Karpas-422 (cell line): Measurements from ENCODE around the gene NNT. TPM values are rescaled to one million over a fixed set of nuclear protein-coding genes. Genes with fewer than 3 reads are reported as not detected.

Source experiments
- DNase-seq: peaks from one replicate; pipeline ENCODE4 v3.0.0-alpha.2; 2015
- H2AFZ ChIP-seq: fragments of 200-600 bp; sonication (generic); 2 replicates; pipeline ENCODE4 v1.6.1; 2014; ENCODE audit warnings: antibody characterized with exemption, low read length, mixed read lengths
- H3K27ac ChIP-seq: fragments of 200-600 bp; sonication (generic); 2 replicates; pipeline ENCODE4 v1.5.1; 2014; ENCODE audit warnings: mild to moderate bottlenecking, low read length, moderate library complexity
- H3K27me3 ChIP-seq: fragments of 200-600 bp; sonication (generic); 2 replicates; pipeline ENCODE4 v1.6.1; 2014; ENCODE audit warnings: low read length, mixed read lengths
- H3K36me3 ChIP-seq: fragments of 200-600 bp; sonication (generic); 2 replicates; pipeline ENCODE4 v1.6.1; 2014; ENCODE audit warnings: low read length, mixed read lengths; ENCODE audit not compliant: insufficient read depth
- H3K4me1 ChIP-seq: fragments of 200-600 bp; sonication (generic); 2 replicates; pipeline ENCODE4 v1.6.1; 2014; ENCODE audit warnings: mild to moderate bottlenecking, low read length, mixed read lengths
- H3K4me2 ChIP-seq: fragments of 200-600 bp; sonication (generic); 2 replicates; pipeline ENCODE4 v1.6.1; 2014; ENCODE audit warnings: low read length, low read depth, mild to moderate bottlenecking; ENCODE audit not compliant: poor library complexity, severe bottlenecking
- H3K4me3 ChIP-seq: fragments of 200-600 bp; sonication (generic); 2 replicates; pipeline ENCODE4 v1.5.1; 2014; ENCODE audit warnings: mild to moderate bottlenecking, antibody characterized with exemption, low read length, mixed read lengths
- H3K79me2 ChIP-seq: fragments of 200-600 bp; sonication (generic); 2 replicates; pipeline ENCODE4 v1.6.1; 2014; ENCODE audit warnings: mild to moderate bottlenecking, low read length, mixed read lengths
- H3K9ac ChIP-seq: fragments of 200-600 bp; sonication (generic); 2 replicates; pipeline ENCODE4 v1.6.0; 2014; ENCODE audit warnings: low read length
- H3K9me2 ChIP-seq: fragments of 200-600 bp; sonication (generic), shearing (Covaris generic); replicated peaks from 2 replicates; pipeline ENCODE4 v1.6.0; 2014; ENCODE audit warnings: mild to moderate bottlenecking, low read length, moderate library complexity; ENCODE audit not compliant: insufficient read depth
- H3K9me3 ChIP-seq: fragments of 300-700, 200-600 bp; sonication (generic); 2 replicates; pipeline ENCODE4 v1.6.1; 2014; ENCODE audit warnings: low read length, mixed read lengths
- H4K20me1 ChIP-seq: fragments of 200-600 bp; sonication (generic); 2 replicates; pipeline ENCODE4 v1.6.1; 2014; ENCODE audit warnings: mild to moderate bottlenecking, antibody characterized with exemption, low read length, low read depth; ENCODE audit not compliant: insufficient read depth
- total RNA-seq: library from RNA; depleted of rRNA; stranded (reverse); fragments of >200 nt; shearing (Covaris generic); gene quantifications from 2 replicates; pipeline ENCODE4 v1.2.3, GENCODE V29; 2014; ENCODE audit warnings: low replicate concordance

The NNT gene
- total RNA-seq, 1 experiment from 2014 or later, result 96.9 TPM

DNA sequence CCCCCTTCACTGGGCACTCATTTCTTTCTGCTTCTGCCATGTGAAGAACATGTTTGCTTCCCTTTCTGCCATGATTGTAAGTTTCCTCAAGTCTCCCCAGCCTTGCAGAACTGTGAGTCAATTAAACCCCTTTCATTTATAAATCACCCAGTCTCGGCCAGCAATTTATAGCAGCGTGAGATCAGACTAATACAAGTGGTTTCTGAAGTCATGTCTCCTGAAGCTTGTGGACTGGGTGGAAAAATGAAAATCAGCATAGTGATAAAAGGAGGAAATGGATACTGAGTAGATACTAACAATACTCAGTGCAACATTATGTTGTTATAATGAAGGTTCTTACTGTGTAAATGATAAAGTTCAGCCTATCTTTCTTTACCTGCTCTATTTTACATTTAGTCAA lies 35.1 kb downstream of the NNT start:
- Histone ChIP-seq H3K79me2 (peaks cover 88% of the 10 kb centered on the region), H3K4me1 (peaks cover 22% of the 10 kb centered on the region), H3K4me2 (no peak overlapping the region), H3K9me2 (no peaks in the 10 kb centered on the region), H3K27me3 (no peaks in the 10 kb centered on the region), H3K36me3 (peaks cover 38% of the 10 kb centered on the region), H3K4me3 (no peak overlapping the region), H4K20me1 (no peaks in the 10 kb centered on the region), H3K9me3 (no peaks in the 10 kb centered on the region), H3K27ac (no peak overlapping the region), H3K9ac (no peak overlapping the region), H2AFZ (no peak overlapping the region)
- peak; percentile 46 for DNase-seq

DNA sequence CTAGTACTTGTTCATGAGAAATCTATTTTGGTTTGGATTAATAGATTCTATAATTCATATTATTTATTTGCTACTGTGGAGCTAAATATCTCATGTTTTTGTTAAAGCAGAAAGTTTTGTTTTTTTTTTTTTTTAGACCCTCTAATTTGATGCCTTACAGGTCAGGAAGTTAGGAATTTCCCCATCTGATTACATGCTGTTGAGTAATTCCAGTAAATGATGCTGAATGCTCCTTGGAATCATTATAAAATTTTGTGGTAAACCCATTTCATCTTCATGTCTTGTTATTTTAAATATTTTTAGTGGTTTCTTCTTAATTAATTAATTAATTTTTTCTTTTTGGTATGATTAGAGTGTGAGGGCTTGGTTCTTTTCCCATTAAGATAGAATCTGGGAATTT lies 35.6 kb downstream of the NNT start:
- peaks cover 34% of the 10 kb centered on the region for H3K36me3 ChIP-seq
- no peak overlapping the region for H3K4me3 ChIP-seq
- H3K9me2 ChIP-seq, result no peaks in the 10 kb centered on the region
- 0 out of 2 replicates have a peak overlapping the region, but pooled peaks have one; percentile 9 for H3K27ac ChIP-seq
- H3K9me3 ChIP-seq, result no peaks in the 10 kb centered on the region
- no peaks in the 10 kb centered on the region for H4K20me1 ChIP-seq
- no peak for DNase-seq
- no peaks in the 10 kb centered on the region for H3K27me3 ChIP-seq
- no peak overlapping the region for H3K9ac ChIP-seq
- H3K4me1 ChIP-seq, result peaks cover 22% of the 10 kb centered on the region
- H3K79me2 ChIP-seq, result peaks cover 87% of the 10 kb centered on the region
- no peak overlapping the region for H3K4me2 ChIP-seq
- H2AFZ ChIP-seq, result no peak overlapping the region

DNA sequence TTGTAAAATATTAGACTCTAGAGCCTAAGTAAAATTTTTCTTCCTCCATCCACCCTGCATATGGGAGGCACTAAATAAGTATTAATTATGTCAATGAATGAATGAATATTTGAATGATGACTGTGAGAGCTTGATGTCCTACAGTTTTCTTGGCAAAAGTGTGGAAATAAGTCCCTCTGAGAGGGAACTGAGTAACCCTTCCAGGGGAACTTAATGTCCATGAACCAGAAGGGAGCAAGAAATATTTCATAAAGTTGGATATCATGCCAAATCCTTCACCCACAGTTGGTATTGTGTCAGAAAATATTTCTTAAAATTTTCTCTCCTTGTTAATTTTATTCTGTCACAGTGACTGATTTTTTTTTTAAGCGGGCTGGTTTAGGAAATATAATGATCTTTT lies 36.6 kb downstream of the NNT start:
- Histone ChIP-seq H3K4me2 (no peak overlapping the region), H3K4me1 (peaks cover 22% of the 10 kb centered on the region), H2AFZ (no peak overlapping the region), H3K27me3 (no peaks in the 10 kb centered on the region), H3K9ac (no peak overlapping the region), H3K27ac (no peak overlapping the region), H3K9me2 (no peaks in the 10 kb centered on the region), H4K20me1 (no peaks in the 10 kb centered on the region), H3K36me3 (peaks cover 28% of the 10 kb centered on the region), H3K9me3 (no peaks in the 10 kb centered on the region), H3K4me3 (no peak overlapping the region), H3K79me2 (peaks cover 81% of the 10 kb centered on the region)
- DNase-seq, result no peak

DNA sequence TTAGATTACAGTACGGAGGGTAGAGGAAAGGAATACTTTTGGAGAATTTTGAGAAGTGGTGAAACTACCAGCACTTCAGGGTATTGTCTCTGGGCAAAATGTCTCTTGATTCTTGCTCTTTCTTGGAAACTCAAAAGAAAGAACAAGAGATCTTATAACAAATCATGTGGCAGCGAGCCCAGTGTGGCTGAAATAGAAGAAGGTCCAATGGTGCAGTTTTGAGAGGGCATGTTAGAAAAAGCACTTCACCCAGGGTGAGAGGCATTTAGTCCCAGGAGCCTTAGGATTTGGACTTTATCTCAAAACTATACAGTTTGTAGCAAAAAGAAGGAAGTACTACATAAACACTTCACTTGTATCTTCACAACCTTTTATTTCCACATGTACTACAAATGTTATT lies 39.4 kb downstream of the NNT start:
- peaks cover 54% of the 10 kb centered on the region for H3K79me2 ChIP-seq
- no peaks in the 10 kb centered on the region for H3K9me3 ChIP-seq

DNA sequence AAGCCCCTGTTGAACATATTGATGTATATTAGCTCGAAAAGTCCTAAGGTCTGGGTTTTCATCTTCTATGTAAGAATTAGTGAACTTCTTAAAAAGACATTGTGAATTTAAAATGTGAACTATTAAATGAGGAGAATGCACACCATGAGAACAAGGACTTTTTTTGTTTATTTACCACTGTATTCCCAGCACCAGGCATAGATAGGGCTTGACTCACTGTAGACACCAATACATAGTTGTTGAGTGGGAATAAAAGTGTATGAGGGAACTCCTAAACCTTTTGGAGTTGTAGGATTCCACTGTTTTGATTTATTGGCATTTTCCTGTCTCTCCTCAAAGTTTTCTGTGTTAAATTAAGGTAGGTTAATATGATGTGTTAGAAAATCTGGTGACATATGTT lies 40.3 kb downstream of the NNT start:
- Histone ChIP-seq H3K27ac (no peak overlapping the region), H3K9ac (no peak overlapping the region), H3K36me3 (peaks cover 24% of the 10 kb centered on the region; the same call in 1 of the 2 replicates), H3K9me2 (no peaks in the 10 kb centered on the region), H3K9me3 (no peaks in the 10 kb centered on the region), H3K27me3 (no peaks in the 10 kb centered on the region), H3K4me3 (no peak overlapping the region), H3K4me2 (no peak overlapping the region), H3K4me1 (peaks cover 10% of the 10 kb centered on the region), H2AFZ (no peak overlapping the region), H3K79me2 (peaks cover 45% of the 10 kb centered on the region), H4K20me1 (no peaks in the 10 kb centered on the region)
- DNase-seq, result no peak

More for the DNA sequence above, 39.4 kb downstream of the NNT start:
- H3K4me2 ChIP-seq, result no peak overlapping the region
- H3K27ac ChIP-seq, result no peak overlapping the region
- H3K4me3 ChIP-seq, result no peak overlapping the region
- peaks cover 19% of the 10 kb centered on the region for H3K4me1 ChIP-seq
- no peak overlapping the region for H2AFZ ChIP-seq
- H3K9me2 ChIP-seq, result no peaks in the 10 kb centered on the region
- no peaks in the 10 kb centered on the region for H3K27me3 ChIP-seq
- H3K9ac ChIP-seq, result no peak overlapping the region
- no peak for DNase-seq
- no peaks in the 10 kb centered on the region for H4K20me1 ChIP-seq
- peaks cover 20% of the 10 kb centered on the region; the same call in 1 of the 2 replicates for H3K36me3 ChIP-seq

DNA sequence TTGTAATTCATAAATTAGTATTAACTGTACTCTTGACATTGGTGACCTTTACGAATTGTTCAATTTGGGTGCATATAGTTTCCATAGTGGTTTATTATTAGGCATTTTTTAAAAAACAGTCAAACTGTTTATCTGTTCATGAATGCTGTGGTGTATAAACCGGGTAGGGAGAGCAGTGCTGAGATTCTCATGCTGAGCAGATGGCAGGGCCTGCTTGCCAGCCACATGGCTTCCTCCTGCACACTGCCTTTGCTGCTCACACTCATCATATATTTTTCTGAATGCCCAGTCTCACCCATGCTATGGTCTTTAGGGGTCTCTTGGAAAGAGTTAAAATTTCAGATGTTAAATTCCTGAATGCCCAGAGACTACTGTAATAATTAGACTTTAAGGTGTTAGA lies 40.8 kb downstream of the NNT start:
- DNase-seq, result no peak
- H3K27me3 ChIP-seq, result no peaks in the 10 kb centered on the region

DNA sequence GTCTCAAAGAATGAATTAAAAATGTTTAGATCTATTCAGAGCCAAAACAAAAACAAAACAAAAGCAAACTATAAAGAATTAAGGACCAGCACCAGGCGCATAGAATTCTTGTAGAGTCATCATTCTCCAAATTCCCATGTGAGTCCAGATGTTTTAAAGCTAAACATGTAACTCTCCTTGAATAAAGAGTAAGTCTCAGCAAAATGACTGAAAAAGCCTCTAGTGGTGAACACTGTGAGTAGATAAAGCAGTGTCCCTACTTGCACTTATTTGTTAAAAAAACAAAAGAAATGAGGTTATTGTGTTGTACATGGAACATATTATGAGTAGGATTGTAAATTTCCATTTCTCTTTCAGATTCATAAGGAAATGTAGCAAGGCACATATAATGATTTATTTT lies 44.0 kb downstream of the NNT start:
- Histone ChIP-seq H4K20me1 (no peaks in the 10 kb centered on the region), H3K36me3 (peaks cover 52% of the 10 kb centered on the region), H3K9me3 (no peaks in the 10 kb centered on the region), H3K4me1 (no peaks in the 10 kb centered on the region), H3K9me2 (no peaks in the 10 kb centered on the region), H3K27ac (no peak overlapping the region), H3K27me3 (no peaks in the 10 kb centered on the region), H3K79me2 (peaks cover 16% of the 10 kb centered on the region), H3K4me3 (no peak overlapping the region), H3K4me2 (no peak overlapping the region), H2AFZ (no peak overlapping the region), H3K9ac (no peak overlapping the region)
- no peak for DNase-seq

More for the DNA sequence above, 40.8 kb downstream of the NNT start:
- no peak overlapping the region for H3K9ac ChIP-seq
- no peak overlapping the region for H3K4me3 ChIP-seq
- peaks cover 43% of the 10 kb centered on the region for H3K79me2 ChIP-seq
- no peaks in the 10 kb centered on the region for H3K9me2 ChIP-seq
- H3K4me2 ChIP-seq, result no peak overlapping the region
- no peak overlapping the region for H3K27ac ChIP-seq
- peaks cover 28% of the 10 kb centered on the region; the same call in 1 of the 2 replicates for H3K36me3 ChIP-seq
- peaks cover 6% of the 10 kb centered on the region; the same call in 1 of the 2 replicates for H3K4me1 ChIP-seq
- H3K9me3 ChIP-seq, result no peaks in the 10 kb centered on the region
- H4K20me1 ChIP-seq, result no peaks in the 10 kb centered on the region
- H2AFZ ChIP-seq, result no peak overlapping the region

DNA sequence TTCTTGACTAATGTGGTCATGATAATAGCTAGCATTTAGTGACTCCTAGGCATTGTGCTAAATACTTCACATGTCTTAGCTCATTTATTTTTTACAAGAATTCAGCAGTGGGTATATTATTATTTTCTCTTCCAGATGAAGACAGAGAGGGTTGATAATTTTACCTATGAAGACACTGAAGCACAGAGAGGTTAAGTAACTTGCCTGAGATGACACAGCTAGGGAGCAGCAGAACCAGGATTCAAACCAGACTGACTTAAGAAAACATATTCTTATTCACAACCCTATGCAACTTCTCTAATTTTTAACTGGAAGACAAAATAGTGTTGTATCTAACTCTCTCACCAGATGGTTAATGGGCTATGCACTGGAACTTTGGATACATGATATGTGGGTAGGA lies 44.8 kb downstream of the NNT start:
- Histone ChIP-seq H3K27ac (no peak overlapping the region), H2AFZ (no peak overlapping the region), H3K36me3 (peaks cover 60% of the 10 kb centered on the region), H4K20me1 (no peaks in the 10 kb centered on the region), H3K4me2 (no peak overlapping the region), H3K9me3 (no peaks in the 10 kb centered on the region), H3K4me1 (no peaks in the 10 kb centered on the region), H3K79me2 (peaks cover 9% of the 10 kb centered on the region), H3K27me3 (no peaks in the 10 kb centered on the region), H3K9me2 (no peaks in the 10 kb centered on the region), H3K4me3 (no peak overlapping the region), H3K9ac (no peak overlapping the region)
- DNase-seq, result no peak
